A673 (cell line): ENCODE data around the gene DEGS1. TPM values are rescaled to one million over a fixed set of nuclear protein-coding genes. Genes with fewer than 3 reads are reported as not detected.

ENCODE experiments used
- BruUV-seq: library from RNA; stranded (reverse); fragments of 400-500 nt; replicated peaks from 2 replicates; lab custom pipeline; 2021; lab: Mats Ljungman, UMichigan
- CTCF ChIA-PET: fragments of 300-600 bp; sonication (Branson Sonifier 250); formaldehyde crosslinking; loops from one replicate; lab custom pipeline; 2022; ENCODE audit warnings: antibody characterized with exemption; lab: Charles Lee
- POLR2A ChIA-PET: fragments of 300-600 bp; sonication (Branson Sonifier 250); formaldehyde crosslinking; loops from one replicate; lab custom pipeline; 2022; ENCODE audit warnings: antibody characterized with exemption; ENCODE audit not compliant: low non-redundant PET; lab: Charles Lee
- DNase-seq: peaks from one replicate; pipeline ENCODE4 v3.0.0-alpha.2; 2015; ENCODE audit warnings: low spot score
- H3K27ac ChIP-seq: fragments of 200-600 bp; sonication (generic); 2 replicates; pipeline ENCODE4 v1.5.1; 2016; ENCODE audit warnings: mixed run types, low read depth, mild to moderate bottlenecking, mixed read lengths, antibody characterized with exemption, low read length; ENCODE audit not compliant: poor library complexity, severe bottlenecking
- H3K27me3 ChIP-seq: fragments of 200-600 bp; sonication (generic); replicated peaks from 2 replicates; pipeline ENCODE4 v1.6.1; 2017; ENCODE audit warnings: mixed run types, low read depth, mild to moderate bottlenecking, mixed read lengths, antibody characterized with exemption, low read length; ENCODE audit not compliant: insufficient read depth, poor library complexity
- H3K36me3 ChIP-seq: fragments of 200-600 bp; sonication (generic); 2 replicates; pipeline ENCODE4 v1.6.1; 2016; ENCODE audit warnings: mixed run types, mild to moderate bottlenecking, mixed read lengths, antibody characterized with exemption, low read length; ENCODE audit not compliant: insufficient read depth, poor library complexity, severe bottlenecking
- H3K4me1 ChIP-seq: fragments of 200-600 bp; sonication (generic); 2 replicates; pipeline ENCODE4 v1.6.1; 2017; ENCODE audit warnings: mixed run types, mild to moderate bottlenecking, mixed read lengths, antibody characterized with exemption, low read length; ENCODE audit not compliant: insufficient read depth, poor library complexity, severe bottlenecking
- H3K4me3 ChIP-seq: fragments of 200-600 bp; sonication (generic); 2 replicates; pipeline ENCODE4 v1.5.1; 2016; ENCODE audit warnings: low read depth, mixed run types, mild to moderate bottlenecking, mixed read lengths, low read length; ENCODE audit not compliant: poor library complexity, severe bottlenecking
- H3K9me3 ChIP-seq: fragments of 200-600 bp; sonication (generic); 2 replicates; pipeline ENCODE4 v1.6.1; 2016; ENCODE audit warnings: mixed run types, low read depth, mild to moderate bottlenecking, mixed read lengths, antibody characterized with exemption, low read length; ENCODE audit not compliant: poor library complexity, severe bottlenecking
- EZH2 ChIP-seq: fragments of 200-600 bp; sonication (generic); IDR thresholded peaks from 2 replicates; pipeline ENCODE4 v1.6.1; 2017; ENCODE audit warnings: borderline replicate concordance, low read depth, mild to moderate bottlenecking, mixed read lengths, antibody characterized with exemption, low read length; ENCODE audit not compliant: poor library complexity, severe bottlenecking
- intact Hi-C: fragments of 100-400 bp; cut with micrococcal nuclease; formaldehyde crosslinking; loops from one replicate; pipeline ENCODE4 v1.10.0; 2022; ENCODE audit not compliant: unreplicated experiment
- total RNA-seq: library from RNA; stranded (reverse); gene quantifications from 2 replicates; pipeline ENCODE4 v1.2.3, GENCODE V29; 2021
- TF ChIP-seq, protein P1 (sequence below): fragments of 300-800, 200-600 bp; sonication (generic); conservative IDR thresholded peaks from 2 replicates; pipeline ENCODE4 v1.5.1; 2017; ENCODE audit warnings: low read depth, mild to moderate bottlenecking, antibody characterized with exemption, low read length, moderate library complexity, mixed read lengths

DEGS1 gene
- total RNA-seq, 1 experiment from 2014 or later: 70.0 TPM

DNA sequence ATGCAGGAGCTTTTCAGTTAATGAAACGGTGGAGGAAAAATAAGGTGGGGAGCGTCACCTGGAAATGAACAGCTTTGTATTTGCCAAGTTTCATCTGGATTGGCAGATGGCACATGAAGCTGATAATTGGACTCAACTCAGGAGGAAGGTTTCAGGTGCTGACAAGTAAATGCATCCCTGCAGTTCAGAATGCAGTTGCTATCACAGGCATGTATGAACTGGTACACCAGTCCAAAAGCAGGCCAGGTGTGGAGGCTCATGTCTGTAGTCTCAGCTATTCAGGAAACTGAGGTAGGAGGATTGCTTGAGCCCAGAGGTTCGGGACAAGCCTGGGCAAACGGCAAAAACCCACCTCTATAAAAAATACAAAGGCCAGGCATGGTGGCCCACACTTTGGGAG, 15.5 kb downstream of the DEGS1 start:
- no peak for TF ChIP-seq EZH2
- TF ChIP-seq, protein P1, sequence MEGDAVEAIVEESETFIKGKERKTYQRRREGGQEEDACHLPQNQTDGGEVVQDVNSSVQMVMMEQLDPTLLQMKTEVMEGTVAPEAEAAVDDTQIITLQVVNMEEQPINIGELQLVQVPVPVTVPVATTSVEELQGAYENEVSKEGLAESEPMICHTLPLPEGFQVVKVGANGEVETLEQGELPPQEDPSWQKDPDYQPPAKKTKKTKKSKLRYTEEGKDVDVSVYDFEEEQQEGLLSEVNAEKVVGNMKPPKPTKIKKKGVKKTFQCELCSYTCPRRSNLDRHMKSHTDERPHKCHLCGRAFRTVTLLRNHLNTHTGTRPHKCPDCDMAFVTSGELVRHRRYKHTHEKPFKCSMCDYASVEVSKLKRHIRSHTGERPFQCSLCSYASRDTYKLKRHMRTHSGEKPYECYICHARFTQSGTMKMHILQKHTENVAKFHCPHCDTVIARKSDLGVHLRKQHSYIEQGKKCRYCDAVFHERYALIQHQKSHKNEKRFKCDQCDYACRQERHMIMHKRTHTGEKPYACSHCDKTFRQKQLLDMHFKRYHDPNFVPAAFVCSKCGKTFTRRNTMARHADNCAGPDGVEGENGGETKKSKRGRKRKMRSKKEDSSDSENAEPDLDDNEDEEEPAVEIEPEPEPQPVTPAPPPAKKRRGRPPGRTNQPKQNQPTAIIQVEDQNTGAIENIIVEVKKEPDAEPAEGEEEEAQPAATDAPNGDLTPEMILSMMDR: no peak
- Histone ChIP-seq H3K27ac (no peak overlapping the region), H3K36me3 (peaks cover 3% of the 10 kb centered on the region), H3K4me3 (no peak overlapping the region), H3K9me3 (no peaks in the 10 kb centered on the region), H3K4me1 (peaks cover 12% of the 10 kb centered on the region), H3K27me3 (no peaks in the 10 kb centered on the region)
- DNase-seq: no peak
- no TSS peak for BruUV-seq
- ChIA-PET CTCF (no interaction called here), POLR2A (no interaction called here)
- intact Hi-C loops: no loop called here

DNA sequence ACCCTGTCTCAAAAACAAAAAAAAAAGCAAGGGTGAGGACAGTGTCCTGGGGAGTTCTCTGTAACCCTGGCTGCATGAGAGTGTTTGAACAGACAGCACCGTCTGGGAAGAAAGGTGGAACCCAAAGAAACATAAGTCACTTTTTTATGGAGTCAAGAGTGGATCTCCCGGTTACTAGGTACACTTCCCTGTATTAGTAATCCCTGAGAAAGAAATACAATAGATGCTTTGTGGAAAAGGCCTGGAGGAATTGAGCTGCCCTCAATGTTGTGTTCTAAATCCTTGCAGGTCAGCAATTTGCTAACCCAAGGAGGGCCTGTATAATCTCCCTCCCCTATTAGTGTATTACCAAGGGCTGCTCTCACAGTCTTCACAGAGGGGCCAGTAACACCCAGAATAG, 16.6 kb downstream of the DEGS1 start:
- DNase-seq: no peak
- TF ChIP-seq, protein P1: no peak
- TF ChIP-seq EZH2: no peak
- Histone ChIP-seq H3K36me3 (no peaks in the 10 kb centered on the region), H3K9me3 (no peaks in the 10 kb centered on the region), H3K27ac (no peak overlapping the region), H3K4me3 (no peak overlapping the region), H3K27me3 (no peaks in the 10 kb centered on the region), H3K4me1 (peaks cover 20% of the 10 kb centered on the region)
- intact Hi-C loops: no loop called here
- CTCF ChIA-PET: no interaction called here
- POLR2A ChIA-PET: no interaction called here
- BruUV-seq: no TSS peak

DNA sequence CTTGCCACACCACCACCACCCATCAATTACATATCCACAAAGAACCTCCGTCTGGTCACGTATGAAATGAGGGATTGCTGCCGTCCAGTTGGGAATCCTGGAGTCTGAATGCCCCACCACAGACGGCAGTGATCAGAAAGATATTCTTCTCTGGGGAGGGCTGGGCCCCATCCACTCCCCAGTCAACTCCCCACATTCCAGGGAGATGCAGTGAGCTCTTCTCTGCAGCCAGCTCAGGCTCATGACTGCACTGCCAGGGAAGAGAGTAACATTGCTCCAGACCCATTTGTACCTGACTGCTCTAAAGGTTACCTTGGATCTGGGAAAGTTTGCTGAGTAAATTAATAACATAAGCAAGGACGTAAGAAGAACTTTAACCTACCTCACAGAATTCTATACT, 18.3 kb downstream of the DEGS1 start:
- H3K4me3 ChIP-seq: no peak overlapping the region
- TF ChIP-seq, protein P1: no peak
- TF ChIP-seq EZH2: no peak
- no peaks in the 10 kb centered on the region for H3K36me3 ChIP-seq
- no peak for DNase-seq
- no peaks in the 10 kb centered on the region for H3K9me3 ChIP-seq
- BruUV-seq: no TSS peak
- intact Hi-C loops: no loop called here
- CTCF ChIA-PET: no interaction called here
- no peaks in the 10 kb centered on the region for H3K27me3 ChIP-seq
- peaks cover 20% of the 10 kb centered on the region for H3K4me1 ChIP-seq
- POLR2A ChIA-PET: interaction anchor here (0.6 kb wide), 1 partner anchor 42 kb away, joined by 3 read pairs; no protein-coding TSS in a partner anchor
- H3K27ac ChIP-seq: no peak overlapping the region
